ENCODE results near the gene RAB3IP. TPM values are rescaled to one million over a fixed set of nuclear protein-coding genes. Genes with fewer than 3 reads are reported as not detected.

The RAB3IP gene
- total RNA-seq, 1 experiment from 2014 or later: 39.4 TPM

DNA sequence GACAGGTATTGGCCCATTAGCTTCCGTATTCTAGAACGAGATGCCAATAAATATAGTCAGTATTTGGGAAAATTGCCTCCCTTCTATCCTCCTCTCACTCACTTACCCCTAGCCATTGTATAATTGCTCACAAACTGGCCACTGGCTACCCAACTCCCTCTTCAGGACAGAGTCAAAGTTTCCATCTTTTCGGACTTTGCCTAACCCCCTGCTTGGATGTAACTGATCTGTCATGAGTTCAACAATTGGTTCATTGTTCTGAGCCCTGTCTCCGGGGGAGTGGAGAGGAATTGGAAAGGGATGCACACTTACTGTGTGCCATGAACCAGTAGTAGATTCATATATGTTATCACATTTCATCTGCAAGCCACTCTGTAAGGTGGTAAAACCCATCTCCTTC, 98.5 kb downstream of the RAB3IP start:
- H3K27me3 ChIP-seq (replicated peaks; ENCODE audit: insufficient read depth, low read depth, low read length, poor library complexity): no peaks in the 10 kb centered on the region
- no peak overlapping the region for H3K27ac ChIP-seq (ENCODE audit: low read depth, low read length, poor library complexity, severe bottlenecking)
- no peak overlapping the region for H3K4me3 ChIP-seq (ENCODE audit: low read depth, low read length, poor library complexity, severe bottlenecking)
- BruUV-seq (replicated peaks): no TSS peak
- no peak for DNase-seq (ENCODE audit: low spot score)
- intact Hi-C loops (cut with micrococcal nuclease; ENCODE audit: unreplicated experiment): no loop called here
- no peak for TF ChIP-seq EZH2 (IDR thresholded peaks at IDR 0.05; ENCODE audit: borderline replicate concordance, low read depth, low read length, poor library complexity, severe bottlenecking)
- TF ChIP-seq, protein P1, sequence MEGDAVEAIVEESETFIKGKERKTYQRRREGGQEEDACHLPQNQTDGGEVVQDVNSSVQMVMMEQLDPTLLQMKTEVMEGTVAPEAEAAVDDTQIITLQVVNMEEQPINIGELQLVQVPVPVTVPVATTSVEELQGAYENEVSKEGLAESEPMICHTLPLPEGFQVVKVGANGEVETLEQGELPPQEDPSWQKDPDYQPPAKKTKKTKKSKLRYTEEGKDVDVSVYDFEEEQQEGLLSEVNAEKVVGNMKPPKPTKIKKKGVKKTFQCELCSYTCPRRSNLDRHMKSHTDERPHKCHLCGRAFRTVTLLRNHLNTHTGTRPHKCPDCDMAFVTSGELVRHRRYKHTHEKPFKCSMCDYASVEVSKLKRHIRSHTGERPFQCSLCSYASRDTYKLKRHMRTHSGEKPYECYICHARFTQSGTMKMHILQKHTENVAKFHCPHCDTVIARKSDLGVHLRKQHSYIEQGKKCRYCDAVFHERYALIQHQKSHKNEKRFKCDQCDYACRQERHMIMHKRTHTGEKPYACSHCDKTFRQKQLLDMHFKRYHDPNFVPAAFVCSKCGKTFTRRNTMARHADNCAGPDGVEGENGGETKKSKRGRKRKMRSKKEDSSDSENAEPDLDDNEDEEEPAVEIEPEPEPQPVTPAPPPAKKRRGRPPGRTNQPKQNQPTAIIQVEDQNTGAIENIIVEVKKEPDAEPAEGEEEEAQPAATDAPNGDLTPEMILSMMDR (conservative IDR thresholded peaks at IDR 0.05; ENCODE audit: low read depth, low read length): no peak
- peaks cover 10% of the 10 kb centered on the region for H3K4me1 ChIP-seq (ENCODE audit: insufficient read depth, low read length, poor library complexity, severe bottlenecking)
- POLR2A ChIA-PET (ENCODE audit: low non-redundant PET): no interaction called here
- no peaks in the 10 kb centered on the region for H3K36me3 ChIP-seq (ENCODE audit: insufficient read depth, low read length, poor library complexity, severe bottlenecking)
- no peaks in the 10 kb centered on the region for H3K9me3 ChIP-seq (ENCODE audit: low read depth, low read length, poor library complexity, severe bottlenecking)
- CTCF ChIA-PET: no interaction called here

DNA sequence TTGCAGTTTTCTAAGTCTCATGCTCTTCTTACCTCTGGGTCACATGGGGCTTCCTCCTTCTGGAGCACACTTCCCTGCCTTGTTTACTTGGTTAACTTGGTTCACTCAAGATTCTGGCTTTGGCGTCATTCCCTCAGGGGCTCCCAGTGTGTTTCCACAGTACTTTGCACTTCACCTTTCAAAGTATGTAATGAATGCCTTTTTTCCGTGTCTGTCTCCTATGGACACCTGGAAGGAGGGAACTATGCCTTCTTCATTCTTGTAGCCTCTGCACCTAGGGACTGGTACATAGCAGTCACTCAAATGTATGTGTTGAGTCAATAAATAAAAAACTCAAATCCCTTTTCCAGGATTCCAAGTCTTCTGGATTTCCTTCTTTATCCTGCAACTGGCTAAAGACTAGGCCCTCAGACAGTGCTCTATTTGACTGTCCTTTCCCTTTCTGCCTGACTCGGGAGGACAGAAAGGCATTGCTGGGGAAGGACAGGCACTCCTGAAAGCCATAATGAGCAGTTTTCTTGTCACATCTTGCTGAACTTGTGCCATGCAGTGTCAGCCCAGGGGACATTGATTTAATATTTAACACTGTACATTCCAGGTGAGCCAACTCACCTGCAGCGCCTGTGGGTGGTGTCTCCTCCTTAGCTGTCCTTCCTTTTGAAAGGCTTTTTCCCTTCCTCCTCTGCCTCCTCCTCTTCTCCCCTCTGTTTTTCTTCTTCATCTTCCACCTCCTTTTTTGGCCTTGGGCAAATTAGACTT, 99.2 kb downstream of the RAB3IP start:
- TF ChIP-seq, protein P1 (conservative IDR thresholded peaks at IDR 0.05; ENCODE audit: low read depth, low read length): no peak
- TF ChIP-seq EZH2 (IDR thresholded peaks at IDR 0.05; ENCODE audit: borderline replicate concordance, low read depth, low read length, poor library complexity, severe bottlenecking): no peak
- no peak overlapping the region for H3K27ac ChIP-seq (ENCODE audit: low read depth, low read length, poor library complexity, severe bottlenecking)
- no peaks in the 10 kb centered on the region for H3K36me3 ChIP-seq (ENCODE audit: insufficient read depth, low read length, poor library complexity, severe bottlenecking)
- ChIA-PET CTCF (no interaction called here), POLR2A (ENCODE audit: low non-redundant PET) (no interaction called here)
- no peak for DNase-seq (ENCODE audit: low spot score)
- intact Hi-C loops (cut with micrococcal nuclease; ENCODE audit: unreplicated experiment): no loop called here
- no peak overlapping the region for H3K4me3 ChIP-seq (ENCODE audit: low read depth, low read length, poor library complexity, severe bottlenecking)
- no TSS peak for BruUV-seq (replicated peaks)
- H3K4me1 ChIP-seq (ENCODE audit: insufficient read depth, low read length, poor library complexity, severe bottlenecking): peaks cover 10% of the 10 kb centered on the region
- H3K9me3 ChIP-seq (ENCODE audit: low read depth, low read length, poor library complexity, severe bottlenecking): no peaks in the 10 kb centered on the region
- H3K27me3 ChIP-seq (replicated peaks; ENCODE audit: insufficient read depth, low read depth, low read length, poor library complexity): no peaks in the 10 kb centered on the region

DNA sequence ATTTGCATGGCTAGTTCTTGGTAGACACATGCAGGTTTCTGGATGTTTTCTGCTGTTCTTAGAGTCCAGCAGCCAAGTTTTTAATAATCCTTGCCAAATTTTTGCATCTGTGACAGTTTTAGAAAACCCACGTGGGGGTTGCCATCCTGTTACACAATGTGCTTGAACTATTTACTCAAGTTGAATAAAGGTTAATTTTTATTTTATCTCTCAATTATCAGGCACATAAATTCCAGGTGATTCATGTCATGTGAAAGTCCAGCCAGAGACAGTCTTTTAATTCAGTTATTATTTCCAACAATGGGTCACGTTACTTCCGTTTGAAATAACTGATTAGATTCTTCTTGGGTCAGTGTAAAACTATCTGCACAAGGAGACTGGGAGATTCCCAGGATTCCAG, 102.1 kb downstream of the RAB3IP start:
- no peak overlapping the region for H3K4me3 ChIP-seq (ENCODE audit: low read depth, low read length, poor library complexity, severe bottlenecking)
- H3K36me3 ChIP-seq (ENCODE audit: insufficient read depth, low read length, poor library complexity, severe bottlenecking): no peaks in the 10 kb centered on the region
- H3K4me1 ChIP-seq (ENCODE audit: insufficient read depth, low read length, poor library complexity, severe bottlenecking): no peaks in the 10 kb centered on the region
- intact Hi-C loops (cut with micrococcal nuclease; ENCODE audit: unreplicated experiment): no loop called here
- no peak overlapping the region for H3K27ac ChIP-seq (ENCODE audit: low read depth, low read length, poor library complexity, severe bottlenecking)
- BruUV-seq (replicated peaks): no TSS peak
- no peaks in the 10 kb centered on the region for H3K27me3 ChIP-seq (replicated peaks; ENCODE audit: insufficient read depth, low read depth, low read length, poor library complexity)
- POLR2A ChIA-PET (ENCODE audit: low non-redundant PET): no interaction called here
- TF ChIP-seq EZH2 (IDR thresholded peaks at IDR 0.05; ENCODE audit: borderline replicate concordance, low read depth, low read length, poor library complexity, severe bottlenecking): no peak
- TF ChIP-seq, protein P1 (conservative IDR thresholded peaks at IDR 0.05; ENCODE audit: low read depth, low read length): no peak
- CTCF ChIA-PET: no interaction called here
- H3K9me3 ChIP-seq (ENCODE audit: low read depth, low read length, poor library complexity, severe bottlenecking): no peaks in the 10 kb centered on the region
- no peak for DNase-seq (ENCODE audit: low spot score)
